HG03354 (cell line): ENCODE results near the gene SPATS1.

ENCODE experiments used
- ATAC-seq: cut with Tn5 transposase; IDR thresholded peaks from one replicate; pipeline ENCODE4 v1.9.1; 2021; ENCODE audit warnings: mild to moderate bottlenecking; ENCODE audit not compliant: unreplicated experiment, poor library complexity, severe bottlenecking

The SPATS1 gene, protein sequence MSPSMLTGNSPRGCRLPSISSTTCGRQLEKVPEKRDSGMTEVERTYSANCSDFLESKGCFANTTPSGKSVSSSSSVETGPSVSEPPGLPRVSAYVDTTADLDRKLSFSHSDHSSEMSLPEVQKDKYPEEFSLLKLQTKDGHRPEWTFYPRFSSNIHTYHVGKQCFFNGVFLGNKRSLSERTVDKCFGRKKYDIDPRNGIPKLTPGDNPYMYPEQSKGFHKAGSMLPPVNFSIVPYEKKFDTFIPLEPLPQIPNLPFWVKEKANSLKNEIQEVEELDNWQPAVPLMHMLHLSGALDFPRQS

DNA sequence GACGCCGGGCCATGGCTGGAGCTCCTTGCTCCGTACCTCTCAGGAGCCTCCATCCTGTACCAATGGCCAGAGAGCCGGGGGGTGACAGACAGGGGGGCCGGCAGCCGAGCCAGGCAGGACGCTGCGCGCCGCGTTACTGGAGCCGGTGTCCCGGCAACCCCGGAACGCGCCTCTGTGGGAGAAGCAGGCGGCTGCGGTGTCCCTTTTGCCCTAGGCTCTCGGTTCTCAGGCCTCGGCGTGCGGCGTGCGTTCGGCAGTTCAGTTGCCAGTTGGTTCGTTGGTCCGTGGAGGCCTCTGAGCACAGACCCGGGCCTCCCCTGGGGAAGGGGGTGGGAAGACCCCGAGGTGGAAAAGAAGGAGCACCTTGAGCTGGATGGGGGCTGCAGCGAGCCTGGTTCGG is at the start of gene SPATS1:
SPATS1 (plus strand) TSS at position 162 of the 400 bp plus-strand sequence. CDS start 446 bp downstream, outside the sequence.
- no peak for ATAC-seq

DNA sequence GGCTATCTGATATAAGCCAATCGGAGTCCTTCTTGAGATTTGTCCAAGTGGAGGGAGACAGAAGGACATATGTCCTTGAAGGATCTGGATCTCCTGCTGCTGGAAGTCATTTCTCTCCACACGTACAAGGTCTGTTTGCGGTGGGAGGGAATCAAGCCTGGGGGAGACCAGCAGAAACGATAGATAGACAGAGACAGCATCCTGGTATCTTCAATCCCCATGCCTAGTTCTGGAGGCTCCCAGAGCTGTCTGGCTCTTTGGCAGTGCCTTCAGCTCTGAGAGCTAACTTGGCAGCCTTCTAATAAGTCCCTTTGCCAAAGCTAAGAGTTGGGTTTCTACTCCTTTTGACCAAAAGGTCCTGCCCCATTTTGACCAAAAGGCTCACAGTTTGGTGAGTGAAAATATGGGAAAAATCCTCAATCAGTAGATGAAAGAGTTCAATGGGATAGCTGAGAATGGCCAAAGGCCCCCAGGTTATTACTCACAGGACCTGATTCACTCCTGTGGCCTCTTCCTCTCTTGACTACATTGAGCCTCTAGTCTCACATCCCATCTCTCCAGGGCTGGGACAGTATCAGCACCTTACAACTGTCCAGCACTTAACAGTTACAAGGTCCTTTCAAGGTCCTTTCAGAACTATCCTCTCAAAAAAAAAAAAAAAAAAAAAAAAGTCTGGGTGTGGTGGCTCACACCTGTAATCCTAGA is 49.6 kb upstream of the SPATS1 start:
- ATAC-seq: no peak

DNA sequence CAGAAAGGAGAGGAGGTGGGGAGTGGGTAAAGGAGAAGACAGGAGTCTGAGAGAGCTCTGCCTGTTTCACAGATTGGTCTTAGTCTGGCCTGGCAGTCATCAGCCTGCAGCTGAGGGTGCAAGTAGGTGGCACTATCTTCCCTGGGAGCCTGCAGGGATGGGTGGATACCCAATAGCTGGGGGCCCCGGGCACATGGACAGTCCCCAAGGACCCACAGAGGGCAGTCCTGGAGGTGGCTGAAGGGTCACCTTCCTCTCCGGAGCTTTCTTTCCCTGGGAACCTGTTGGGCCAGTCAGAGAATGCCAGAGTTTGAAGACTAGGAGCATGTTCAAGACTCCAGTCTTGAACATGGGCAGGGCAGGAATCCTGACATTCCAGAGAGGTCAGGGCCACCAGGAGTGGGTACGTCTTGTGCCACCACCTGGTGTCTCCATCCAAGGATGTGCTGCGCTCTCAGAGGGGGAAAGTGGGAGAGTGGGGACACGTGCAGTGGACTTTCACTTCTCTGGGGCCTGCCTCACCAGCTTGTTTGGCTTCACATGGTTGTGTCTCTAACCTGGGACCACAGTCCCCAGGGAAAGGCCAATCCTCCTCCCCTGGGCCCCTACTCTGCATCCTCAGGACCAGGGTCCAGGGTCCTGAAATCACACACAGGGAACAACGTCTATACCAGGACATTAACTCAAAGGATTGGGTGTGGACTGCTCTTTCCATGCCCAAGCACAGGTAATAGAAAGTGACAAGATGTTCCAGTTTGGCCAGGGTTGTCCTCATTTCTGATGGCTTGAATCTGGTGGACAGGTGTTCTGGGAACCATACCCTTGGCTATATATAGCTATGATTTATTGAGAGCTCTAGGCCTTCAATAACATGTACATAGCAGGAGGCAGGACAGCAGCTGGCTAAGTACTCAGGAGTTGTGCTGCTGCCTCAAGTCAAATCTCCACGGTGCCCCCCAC is 47.3 kb upstream of the SPATS1 start:
- no peak for ATAC-seq

DNA sequence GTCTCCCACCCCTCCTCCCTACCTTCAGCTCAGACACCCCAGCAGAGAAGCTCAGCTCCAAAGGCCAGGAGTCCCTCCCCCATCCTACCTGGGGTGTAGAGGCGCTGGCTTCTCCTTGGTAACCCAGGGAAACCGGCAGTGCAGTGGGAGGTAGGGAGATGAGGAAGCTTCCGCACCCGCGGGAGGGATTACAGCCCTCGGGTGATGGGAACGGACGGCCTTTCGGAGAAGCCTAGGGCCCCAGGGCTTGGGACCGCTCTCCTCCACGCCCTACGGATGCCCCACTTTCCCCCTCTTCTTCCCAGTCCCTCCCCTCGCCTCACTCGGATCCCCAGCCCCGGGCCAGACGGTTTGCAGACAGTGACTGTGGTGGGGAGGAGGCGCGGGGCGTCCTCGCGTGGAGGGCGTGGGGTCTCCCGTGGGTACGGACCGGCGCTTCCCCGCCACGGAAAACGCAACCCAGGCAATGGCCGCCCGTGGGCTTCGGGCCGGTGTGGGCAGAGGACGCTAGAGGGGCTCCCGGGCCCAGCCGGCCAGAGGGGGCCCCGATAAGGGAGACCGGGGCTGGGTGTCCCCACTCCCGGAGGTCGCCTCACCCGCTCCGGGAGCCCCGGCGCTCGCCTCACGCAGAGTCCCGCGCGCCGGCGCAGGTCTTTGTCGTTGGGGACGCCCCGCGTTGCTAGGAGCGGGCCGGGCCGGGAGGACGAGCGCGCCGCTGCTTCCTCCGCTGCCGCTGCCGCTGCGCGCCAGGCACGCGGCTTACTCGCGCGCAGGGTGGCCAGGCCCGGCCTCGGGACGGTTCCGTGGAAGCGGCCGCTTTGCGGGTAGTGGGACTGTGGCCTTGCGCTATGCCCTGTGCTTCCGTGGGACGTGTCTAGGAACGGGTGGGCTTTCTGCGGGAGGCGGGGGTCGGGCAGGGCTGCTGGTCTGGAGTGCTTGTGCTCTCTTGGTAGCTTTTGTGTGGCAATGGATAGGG is 45.1 kb upstream of the SPATS1 start:
- ATAC-seq: no peak

DNA sequence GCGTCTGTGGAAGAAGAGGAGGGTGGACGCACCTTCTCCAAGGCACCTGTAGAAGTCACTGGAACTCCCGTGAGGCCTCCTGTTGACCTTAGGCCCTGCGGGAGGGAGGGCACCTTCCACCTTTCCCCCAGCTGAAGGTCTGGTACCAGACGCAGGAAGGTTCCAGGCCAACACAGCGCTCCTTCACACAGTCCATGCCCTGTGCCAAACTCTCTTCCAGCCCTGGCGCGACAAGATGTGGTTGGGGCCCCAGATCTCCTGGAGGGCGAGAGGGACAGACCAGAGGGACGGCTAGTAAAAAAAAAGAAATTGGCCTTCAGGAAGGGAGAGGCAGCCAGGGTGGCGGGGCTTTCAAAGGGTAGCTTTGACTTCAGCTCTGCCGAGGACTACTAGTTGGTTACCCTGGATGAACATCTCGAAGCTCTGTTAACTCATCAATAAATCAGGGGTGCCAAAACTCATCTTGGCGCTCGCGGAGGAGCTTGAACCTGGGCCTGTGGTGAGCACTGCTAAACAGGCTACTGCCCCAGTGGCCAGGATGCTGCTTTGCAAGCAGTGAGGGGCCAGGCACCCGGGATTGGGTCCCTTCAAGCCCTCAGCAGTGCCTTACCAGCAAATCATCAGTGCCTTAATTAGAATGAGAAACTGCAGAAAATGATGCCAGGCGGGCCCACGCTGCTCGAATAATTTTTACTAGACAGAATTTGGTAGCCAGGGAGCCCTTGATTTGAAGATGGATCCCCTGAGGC is 44.2 kb upstream of the SPATS1 start:
- ATAC-seq: no peak

DNA sequence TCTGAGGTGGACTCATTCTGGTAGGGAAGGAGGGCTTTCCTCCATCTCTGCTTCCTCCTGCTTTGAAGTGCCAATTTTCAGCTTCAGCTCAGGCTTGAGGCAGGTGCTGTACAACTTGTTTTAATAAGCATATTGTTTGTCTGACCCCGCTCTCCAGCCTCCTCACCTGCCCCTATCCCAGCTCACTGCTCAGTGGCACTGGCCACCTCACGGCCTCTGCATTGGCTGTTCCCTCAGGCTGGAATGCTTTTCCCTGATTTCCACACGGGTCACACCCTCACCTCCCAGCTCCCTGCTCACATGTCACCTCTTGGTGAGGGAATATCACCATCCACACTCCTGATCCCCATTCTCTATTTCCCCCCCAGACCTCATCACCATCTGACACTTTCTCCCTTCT is 43.6 kb upstream of the SPATS1 start:
- no peak for ATAC-seq

DNA sequence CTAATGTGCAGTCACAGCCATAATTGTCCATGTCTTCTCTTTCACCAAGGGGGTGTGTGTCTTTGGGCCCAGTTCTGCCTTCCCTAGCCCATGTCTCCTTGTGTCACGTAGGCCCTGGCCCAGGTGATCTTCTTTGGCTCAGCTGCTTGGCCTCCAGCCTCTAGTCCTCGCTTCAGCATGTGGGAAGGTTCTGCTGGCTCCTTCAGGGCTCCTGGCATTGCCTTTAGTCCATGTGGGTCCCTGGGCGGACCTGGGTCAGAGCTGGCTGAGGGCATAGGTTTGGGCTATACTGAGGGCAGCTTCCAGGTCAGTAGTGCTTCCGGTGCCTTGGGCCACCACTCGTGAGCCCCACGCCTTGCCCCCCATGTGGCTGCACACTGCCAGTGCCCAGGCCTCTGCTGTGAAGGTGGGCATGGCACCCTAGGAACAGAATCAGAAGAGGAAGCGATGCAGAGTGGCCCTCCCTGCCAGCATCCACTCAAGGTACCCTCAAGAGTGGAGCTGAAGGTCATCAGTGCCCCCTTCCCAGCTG is 42.1 kb upstream of the SPATS1 start:
- no peak for ATAC-seq

DNA sequence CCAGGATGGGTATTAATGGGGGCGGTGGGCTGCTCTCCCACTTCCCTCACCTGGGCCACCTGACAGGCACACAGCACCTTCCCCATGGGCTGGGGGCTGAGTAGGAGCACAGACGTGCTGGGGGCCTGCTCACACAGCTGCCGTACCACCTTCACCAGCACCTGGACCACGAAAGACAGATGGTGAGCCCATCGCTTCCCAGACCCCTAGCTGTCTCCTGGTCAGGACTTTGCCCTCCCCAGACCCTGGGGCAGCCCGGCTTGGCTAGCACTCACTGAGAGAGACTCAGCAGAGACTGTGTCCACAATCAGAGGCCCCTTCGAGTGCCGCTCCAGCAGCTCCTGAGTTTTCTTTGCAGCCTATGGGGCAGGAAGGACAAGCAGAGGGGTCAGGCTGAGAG is 41.3 kb upstream of the SPATS1 start:
- no peak for ATAC-seq

DNA sequence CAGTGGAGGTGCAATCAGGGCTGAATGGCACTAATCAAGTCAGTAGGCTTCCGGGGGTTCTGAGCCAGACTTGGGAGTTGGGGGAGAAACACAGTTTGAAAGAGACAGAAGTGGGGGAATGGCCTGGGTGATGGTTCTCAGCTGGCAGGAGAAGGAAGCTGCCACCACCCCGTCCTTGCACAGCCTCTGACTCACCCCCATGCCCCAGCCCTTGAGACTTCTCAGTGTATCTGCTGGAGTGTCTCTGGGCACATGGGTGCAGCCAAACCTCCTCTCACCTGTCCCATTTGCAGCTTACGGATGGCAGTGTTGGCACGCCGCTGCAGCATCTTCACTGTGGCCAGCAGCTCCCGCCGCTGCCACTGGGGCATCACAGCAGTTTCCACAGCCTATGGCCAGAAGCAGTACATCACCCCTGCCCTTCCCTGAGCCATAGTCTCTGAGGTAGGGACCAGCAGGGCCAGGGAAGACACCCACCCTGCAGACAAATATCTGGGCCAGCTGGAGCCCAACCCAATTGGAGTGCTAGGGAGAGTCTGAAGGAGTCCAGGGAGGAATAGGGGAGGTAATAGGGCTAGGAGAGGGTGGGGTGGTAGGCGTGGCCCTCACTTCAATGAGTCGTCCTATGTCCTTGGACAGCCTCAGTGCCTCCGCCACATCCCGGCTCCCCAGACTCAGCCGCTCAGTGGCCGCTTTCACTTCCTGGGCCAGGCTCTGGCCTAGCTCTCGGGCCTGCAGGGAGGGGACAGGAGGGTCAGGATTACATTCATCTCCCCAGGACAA is 40.5 kb upstream of the SPATS1 start:
- ATAC-seq: no peak

DNA sequence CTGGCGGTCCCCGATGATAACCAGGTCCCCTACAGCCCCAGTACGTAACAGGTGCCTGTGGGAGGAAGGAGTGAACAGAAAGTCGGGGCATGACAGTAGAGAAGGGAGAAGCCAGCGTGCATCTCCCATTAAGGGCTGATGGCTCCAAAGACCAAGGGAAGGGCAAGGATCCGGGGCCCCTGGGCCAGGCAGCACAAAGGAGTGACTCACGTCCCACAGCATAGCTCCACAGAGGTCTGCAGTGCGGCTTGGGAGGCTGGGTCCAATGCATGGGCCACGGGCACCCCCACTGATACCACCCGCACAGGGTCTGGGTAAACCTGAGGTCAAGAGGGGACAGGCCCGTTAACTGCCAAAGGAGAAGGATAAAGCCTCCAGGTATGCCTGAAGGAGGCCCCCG is 39.6 kb upstream of the SPATS1 start:
- ATAC-seq: no peak

DNA sequence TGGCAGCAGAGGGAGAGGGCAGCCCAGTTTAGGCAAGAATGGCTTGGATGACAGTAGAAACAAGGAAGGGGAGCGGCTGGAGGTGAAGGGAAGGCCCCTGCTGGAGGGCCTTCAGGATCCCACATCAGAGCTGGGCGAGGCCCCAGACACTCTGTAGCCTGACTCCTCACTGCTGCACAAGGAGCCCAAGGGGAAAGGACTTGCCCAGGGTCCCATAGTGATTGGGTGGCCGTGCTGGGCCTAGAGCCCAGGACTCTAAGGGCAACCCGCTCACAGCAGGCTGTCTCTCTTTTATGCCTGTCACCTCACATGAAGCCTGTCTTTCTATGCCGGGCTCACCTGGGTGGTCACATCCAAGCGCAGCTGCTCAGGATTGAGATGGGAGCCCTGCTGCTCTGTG is 38.6 kb upstream of the SPATS1 start:
- no peak for ATAC-seq

DNA sequence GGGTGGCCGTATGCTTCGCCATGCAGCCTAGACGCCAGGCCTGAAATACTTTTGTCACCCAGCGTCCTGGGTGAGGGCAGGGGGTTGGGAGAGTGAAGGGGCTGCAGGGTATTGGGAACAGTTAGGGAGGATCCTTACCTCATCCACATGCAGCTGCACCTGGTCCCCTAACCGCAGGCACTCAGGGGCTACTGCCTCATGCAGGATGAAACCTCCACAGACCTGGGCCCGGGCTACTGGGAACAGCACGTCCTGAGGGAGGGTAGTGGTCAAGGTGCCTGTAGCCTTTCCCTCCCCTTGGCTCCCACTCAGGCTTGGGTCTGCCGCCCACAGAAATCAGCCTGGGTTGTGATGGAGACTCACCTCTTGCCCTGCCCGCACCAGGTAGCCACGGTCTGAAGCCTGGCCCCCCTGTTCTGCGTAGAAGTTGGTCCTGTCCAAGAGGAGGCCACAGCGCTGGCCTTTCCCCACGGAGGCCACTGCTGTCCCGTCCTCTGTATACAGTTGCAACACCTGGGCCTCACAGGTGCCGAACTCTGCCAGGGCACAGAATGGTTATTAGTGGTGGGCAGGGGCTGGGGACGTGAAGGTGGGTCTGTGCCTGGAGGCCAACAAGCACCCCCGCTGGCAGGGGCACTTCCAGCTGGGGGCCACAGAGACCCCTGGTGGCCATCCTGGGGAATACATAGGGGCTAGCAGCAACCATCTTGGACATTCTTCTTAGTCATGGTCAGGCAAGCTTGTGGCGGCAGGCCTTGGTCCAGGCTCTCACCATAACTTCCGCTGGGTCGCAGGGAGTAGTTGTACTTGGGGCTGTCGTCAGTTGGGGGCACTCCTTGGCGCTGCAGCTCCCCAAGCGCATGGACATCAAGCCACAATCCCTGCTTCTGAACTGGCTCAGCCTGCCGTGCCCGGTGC is 37.9 kb upstream of the SPATS1 start:
- ATAC-seq: no peak

DNA sequence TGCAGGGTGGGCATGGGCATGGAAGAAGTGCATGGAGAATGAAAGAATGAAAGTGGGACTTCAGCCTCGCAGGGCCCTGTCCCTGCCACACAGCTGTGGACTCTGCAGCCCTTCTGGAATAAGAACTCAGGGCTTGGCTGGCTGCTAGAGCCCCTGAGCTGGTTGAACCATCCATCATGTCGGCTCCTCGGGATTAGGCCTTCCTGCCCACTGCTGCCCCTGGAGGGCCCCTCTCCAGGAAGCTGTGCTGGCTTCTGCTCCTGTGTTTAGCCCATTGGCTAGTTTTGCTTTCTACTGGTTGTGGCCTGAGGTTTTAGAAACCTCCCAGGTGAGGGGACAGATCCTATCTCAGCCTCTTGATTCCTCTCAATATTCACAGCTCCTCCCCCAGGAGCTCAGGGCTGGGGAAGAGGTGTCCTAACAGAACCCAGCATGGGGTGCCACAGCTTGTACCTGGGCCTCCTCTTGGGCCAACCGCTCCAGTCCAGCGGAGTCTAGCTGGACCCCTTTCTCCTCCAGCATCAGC is 37.2 kb upstream of the SPATS1 start:
- ATAC-seq: no peak

DNA sequence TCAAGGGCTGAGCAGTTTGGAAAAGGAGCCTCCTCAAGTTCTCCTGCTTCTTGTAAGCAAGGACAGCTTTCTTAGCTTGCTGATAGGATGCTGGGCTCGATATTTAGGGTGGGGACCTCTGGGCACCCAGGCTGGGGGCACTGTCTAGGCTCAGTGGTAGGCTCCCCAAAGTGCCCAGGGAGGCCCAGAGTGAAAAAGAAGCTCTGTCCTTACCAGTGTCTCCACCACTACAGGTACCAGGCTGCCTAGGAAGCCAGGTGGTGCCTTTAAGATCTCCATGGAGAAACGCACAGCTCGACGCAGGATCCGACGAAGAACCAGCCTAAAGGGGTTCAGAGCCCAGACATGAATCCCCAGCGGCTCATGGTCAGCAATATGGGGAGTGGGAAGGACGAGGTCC is 35.7 kb upstream of the SPATS1 start:
- no peak for ATAC-seq

DNA sequence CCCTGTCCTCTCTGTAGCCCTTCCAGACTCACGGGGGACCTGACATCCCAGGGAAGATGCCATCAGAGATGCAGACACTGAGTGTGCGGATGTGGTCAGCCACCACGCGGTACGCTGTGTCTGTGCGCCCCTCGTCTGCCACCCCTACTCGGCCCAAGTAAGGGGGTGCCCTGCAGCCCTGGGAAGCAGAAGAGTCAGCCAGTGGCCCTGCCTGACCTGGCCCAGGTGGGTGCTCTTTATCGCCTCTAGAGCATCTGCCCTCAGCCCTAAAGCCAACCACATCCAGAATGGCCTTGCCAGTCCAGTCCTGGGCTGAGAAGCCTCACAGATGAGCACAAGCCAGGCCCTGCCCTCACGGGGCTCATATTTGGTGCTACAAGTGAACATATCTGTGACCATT is 35.2 kb upstream of the SPATS1 start:
- no peak for ATAC-seq

DNA sequence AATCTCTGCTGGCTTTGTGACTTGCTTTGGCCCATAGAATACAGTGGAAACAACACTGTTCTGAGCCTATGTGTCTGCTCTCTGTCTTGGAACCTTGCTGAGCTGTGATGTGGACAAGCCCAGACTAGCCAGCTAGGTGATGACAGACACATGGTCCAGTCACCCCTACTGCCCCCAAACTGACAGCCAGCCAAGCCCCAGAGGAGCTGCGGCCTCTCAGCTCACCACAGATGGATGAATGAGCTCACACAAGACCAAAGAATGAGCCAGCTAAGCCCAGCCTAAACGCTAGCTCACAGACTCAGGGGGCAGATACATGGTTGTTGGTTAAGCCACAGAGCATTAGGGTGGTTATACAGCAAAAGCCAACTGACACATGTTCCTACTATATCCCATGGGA is 33.4 kb upstream of the SPATS1 start:
- no peak for ATAC-seq
